Right renal pelvis (tissue), 4 donors: ENCODE results near the gene DSG4. TPM values are rescaled to one million over a fixed set of nuclear protein-coding genes. Genes with fewer than 3 reads are reported as not detected.
"Not testable (repeated sequence)": the region's sequence is repeated elsewhere in the genome, so short reads cannot be mapped to it uniquely, and the experiment has no call there.

Source experiments
- DNase-seq, 4 donors: peaks; one replicate each; pipeline ENCODE4 v3.0.0-alpha.2; 2013; ENCODE audit warnings: low read depth in 4 of 4, low spot score in 3 of 4, missing footprints in 1 of 4
- polyA plus RNA-seq, 4 donors: library from polyadenylated mRNA; unstranded; fragments of 120-200 nt; gene quantifications; one replicate each; pipeline ENCODE4 v1.2.1, GENCODE V29; 2013; ENCODE audit not compliant: insufficient read length in 4 of 4

Gene DSG4, protein sequence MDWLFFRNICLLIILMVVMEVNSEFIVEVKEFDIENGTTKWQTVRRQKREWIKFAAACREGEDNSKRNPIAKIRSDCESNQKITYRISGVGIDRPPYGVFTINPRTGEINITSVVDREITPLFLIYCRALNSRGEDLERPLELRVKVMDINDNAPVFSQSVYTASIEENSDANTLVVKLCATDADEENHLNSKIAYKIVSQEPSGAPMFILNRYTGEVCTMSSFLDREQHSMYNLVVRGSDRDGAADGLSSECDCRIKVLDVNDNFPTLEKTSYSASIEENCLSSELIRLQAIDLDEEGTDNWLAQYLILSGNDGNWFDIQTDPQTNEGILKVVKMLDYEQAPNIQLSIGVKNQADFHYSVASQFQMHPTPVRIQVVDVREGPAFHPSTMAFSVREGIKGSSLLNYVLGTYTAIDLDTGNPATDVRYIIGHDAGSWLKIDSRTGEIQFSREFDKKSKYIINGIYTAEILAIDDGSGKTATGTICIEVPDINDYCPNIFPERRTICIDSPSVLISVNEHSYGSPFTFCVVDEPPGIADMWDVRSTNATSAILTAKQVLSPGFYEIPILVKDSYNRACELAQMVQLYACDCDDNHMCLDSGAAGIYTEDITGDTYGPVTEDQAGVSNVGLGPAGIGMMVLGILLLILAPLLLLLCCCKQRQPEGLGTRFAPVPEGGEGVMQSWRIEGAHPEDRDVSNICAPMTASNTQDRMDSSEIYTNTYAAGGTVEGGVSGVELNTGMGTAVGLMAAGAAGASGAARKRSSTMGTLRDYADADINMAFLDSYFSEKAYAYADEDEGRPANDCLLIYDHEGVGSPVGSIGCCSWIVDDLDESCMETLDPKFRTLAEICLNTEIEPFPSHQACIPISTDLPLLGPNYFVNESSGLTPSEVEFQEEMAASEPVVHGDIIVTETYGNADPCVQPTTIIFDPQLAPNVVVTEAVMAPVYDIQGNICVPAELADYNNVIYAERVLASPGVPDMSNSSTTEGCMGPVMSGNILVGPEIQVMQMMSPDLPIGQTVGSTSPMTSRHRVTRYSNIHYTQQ
- under 1 TPM in 2 of 4 donors, not detected in 2; 0.03 to 0.09 TPM for polyA plus RNA-seq

DNA sequence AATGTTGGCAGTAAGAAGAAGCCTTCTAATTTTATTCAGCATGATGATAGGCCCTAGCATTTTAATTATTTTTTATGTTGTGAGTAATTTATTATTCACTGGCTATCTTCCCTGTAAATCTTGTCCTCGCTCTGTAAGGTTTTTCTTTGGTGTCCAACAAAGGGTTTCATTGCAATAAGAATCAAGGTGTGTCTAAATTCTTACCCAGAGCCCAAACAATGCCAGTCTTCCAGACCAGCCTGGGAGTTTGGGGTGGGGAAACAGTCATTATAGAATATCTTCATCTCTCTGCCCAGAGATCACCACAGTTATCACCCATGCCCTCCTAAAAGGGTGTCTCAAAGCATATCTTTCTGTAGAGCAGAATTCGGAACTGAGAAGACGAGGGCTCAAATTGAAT lies at the start of gene DSG4:
DSG4 (plus strand) TSS at position 301 of the 400 bp plus-strand sequence. CDS start 135 bp downstream, outside the sequence.
- no peak for DNase-seq

DNA sequence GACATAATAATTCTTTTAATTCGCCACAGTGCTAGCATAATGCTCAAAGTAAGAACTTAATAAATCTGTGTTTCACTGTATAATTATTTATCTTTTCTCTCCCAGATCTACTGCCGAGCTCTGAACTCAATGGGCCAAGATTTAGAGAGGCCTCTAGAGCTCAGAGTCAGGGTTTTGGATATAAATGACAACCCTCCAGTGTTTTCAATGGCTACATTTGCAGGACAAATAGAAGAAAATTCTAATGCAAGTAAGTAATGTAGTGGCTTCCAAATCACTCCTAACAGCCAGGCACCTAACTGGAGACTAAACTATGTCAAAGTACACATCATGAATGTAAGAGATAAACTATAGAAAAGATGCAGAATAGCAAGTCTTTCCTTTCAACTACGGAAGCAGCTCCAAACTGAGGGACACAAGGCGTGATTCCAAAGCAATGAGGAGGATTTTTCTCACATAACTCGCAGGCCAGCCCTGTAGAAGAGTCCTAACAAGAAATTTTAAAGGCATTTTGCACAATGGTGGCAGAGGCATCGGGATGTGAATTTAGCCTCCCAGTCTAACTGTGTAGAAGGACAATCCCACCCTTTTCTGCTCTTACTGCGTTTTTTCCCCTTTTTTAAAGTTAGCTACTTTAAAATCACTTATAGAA lies 46.7 kb upstream of the DSG4 start:
- DNase-seq: no peak

DNA sequence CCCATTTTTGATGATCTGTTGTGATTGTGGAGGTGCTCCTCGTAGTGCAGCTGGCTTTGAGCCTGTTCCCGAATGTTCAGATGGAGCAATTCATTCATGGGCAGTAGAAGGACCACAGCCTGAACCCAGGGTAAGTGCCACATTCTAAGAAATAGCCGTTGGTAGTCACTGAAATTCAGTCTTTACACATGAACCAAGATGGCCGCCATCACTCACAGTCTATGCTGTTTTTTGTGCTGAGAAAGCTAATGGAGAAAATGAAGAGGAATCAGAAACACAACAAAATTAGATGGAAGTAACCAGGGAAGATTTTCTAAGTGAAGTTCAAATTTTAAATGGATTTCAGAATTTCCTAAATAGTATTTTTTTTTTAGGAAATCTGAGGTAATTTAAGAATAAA lies 33.1 kb upstream of the DSG4 start:
- DNase-seq: no peak

DNA sequence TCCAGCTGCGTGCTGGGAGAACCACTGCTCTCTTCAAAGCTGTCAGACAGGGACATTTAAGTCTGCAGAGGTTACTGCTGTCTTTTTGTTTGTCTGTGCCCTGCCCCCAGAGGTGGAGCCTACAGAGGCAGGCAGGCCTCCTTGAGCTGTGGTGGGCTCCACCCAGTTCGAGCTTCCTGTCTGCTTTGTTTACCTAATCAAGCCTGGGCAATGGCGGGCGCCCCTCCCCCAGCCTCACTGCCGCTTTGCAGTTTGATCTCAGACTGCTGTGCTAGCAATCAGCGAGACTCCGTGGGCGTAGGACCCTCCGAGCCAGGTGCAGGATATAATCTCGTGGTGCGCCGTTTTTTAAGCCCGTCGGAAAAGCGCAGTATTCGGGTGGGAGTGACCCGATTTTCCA lies 23.2 kb upstream of the DSG4 start:
- DNase-seq: not testable (repeated sequence)

DNA sequence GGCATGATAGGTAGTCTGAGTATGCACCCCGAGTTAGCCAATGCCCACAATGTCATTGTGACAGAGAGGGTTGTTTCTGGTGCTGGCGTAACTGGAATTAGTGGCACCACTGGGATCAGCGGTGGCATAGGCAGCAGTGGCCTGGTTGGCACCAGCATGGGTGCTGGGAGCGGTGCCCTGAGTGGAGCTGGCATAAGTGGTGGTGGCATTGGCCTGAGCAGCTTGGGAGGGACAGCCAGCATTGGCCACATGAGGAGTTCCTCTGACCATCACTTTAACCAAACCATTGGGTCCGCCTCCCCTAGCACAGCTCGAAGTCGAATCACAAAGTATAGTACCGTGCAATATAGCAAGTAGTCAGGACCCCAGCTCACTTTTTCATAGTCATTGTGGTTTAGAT lies 21.6 kb upstream of the DSG4 start:
- DNase-seq: no peak

DNA sequence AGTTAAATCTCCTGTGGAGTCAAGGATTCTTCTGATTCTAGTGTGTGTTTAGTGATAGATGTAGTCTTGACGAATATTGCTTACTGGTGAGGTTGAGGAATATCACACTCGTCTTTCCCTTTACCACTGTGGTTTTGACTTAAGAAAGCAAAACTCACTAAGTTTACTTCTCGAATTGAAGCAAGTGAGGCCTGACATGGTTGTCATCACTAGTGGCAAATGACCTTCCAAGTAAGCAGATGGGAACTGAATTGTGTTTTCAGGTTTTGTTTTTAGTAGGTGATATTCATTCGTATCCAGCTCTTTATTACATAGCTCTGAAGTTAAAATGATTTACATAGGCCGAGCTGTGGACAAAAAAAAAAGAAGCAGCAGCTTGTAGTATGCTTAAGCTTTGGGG lies 20.6 kb upstream of the DSG4 start:
- no peak for DNase-seq

DNA sequence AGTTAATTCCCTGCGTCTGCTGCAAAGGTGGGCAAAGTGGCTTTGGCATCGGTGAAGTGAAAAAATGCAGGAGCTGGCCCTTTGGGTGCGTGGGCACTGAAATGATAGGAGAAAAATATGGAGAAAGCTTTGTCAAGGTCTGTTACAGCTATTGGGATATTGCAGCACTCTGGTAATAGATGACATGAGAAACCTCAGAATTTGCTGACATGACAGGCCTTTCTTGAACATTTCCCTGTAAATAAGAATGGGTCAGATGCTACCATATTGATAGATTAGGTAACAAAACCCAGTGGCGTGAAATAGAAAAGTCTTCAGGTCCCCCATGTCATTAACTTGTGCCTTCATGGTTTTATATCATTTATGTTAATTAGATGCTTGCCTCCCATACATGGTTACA lies 12.4 kb upstream of the DSG4 start:
- no peak for DNase-seq

DNA sequence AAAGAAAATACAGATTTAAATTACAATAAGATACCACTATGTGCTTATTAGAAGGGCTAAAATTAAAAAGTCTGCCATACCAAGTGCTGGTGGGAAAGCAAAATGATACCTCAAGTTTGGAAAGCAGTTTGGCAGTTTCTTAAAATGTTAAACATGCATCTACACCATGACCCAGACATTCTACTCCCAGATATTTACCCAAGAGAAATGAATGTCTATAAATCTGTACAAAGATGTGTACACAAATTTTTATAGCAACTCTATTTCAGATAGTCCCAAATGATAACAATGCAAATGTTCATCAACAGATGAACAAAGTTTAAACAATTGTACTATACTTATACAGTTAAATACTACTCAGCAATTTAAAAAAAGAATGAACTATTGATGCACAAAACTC lies 7.1 kb upstream of the DSG4 start:
- no peak for DNase-seq

DNA sequence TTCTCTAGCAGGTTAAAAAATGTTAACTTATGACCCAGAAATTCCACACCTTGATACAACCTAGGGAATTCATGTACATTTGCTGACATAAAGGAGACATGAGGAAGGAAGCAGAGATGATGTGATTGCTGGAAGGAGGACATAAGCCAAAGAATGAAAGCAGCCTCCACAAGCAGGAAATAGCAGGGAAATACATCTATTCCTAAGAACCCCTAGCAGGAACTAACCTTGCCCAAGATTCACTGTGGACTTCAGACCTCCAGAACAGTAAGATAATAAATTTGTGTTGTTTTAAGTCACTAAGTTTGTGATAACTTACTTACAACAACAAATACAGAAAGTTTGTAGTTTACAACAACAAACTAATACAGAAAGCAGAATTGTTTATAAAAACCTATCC lies 4.6 kb upstream of the DSG4 start:
- DNase-seq: no peak

DNA sequence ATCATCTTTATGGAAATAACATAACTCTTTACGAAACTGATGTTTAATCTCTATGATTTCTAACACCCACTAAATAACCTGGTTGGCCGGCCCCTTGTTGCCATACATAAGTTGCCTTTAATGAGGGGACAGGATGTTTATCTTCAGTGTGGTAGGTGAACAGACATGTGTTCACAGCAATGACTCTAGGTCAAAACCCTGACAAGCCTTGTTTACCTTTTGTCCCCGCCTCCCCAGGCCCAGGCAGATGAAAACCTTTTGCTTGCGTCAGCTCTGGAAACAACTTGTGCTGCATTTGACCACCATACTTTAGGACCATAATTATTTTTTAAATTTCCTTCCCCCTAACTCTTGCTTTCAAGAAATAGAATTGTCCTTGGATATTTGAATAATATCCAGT lies 2.9 kb upstream of the DSG4 start:
- no peak for DNase-seq

DNA sequence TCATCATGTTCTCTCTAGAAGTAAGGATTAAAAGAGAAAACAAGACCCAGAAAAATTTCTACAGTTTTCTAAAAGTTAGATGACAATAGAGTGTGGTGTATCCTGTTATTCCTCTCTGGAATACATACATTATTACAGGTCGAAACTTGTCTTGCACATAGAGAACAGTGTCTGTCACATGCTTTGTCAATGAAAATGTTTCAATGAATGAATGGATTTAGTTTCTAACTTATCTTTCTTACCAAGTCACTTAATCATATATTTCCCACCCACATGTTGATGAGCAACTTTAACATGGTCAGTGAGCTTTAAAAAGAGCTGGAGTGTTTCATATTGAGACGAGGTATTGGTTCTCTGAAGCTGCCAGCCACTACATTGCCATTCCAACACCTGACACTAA lies 4.3 kb downstream of the DSG4 start:
- DNase-seq: no peak

DNA sequence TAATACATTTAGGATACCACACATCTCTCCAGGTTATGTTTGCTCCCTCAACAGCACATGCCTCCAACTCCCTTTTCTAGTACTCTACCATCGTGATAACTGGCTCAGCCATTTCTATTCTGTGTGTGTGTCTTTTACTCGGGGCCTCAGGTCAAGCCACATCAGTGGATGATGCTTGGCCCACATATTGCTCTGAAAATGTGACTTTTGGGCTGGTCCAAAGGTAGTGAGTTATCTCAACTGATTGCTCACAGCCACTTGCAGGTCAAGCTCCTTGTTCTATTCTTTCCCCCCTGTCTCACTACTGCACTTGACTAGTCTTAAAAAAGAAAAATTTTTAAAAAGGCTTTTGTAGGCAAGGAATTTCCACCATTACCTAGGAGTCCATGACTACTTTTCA lies 5.5 kb downstream of the DSG4 start:
- no peak for DNase-seq

DNA sequence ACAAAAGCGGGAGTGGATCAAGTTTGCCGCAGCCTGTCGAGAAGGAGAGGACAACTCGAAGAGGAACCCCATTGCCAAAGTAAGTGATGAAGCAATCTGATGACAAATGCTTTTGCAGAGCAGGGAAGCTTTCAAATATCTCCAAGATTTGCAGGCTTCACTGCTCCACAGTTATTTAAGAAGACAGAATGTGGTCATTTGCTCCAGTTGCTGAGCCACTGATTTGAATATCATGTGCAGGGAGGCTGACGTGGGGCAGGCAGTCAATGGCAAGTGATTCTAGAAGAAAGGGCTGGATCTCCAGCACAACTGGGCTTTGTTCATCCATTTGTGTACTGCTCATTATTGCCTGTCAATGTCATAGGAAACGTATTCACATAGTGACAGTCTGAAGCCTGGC lies 10.2 kb downstream of the DSG4 start:
- DNase-seq: no peak

DNA sequence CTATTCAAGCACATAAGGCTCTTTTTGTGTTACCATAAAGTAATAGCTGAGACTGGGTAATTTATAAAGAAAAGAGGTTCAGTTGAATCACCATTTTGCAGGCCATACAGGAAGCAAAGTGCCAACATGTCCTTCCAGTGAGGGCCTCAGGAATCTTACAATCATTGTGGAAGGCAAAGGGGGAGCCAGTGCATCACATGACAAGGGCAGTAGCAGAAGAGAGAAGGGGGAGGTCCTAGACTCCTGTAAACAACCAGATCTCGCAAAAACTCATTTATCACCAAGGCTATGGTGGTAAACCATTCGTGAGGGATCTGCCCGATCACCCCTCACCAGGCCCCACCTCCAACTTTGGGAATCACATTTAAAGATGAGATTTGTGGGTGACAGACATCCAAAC lies 16.7 kb downstream of the DSG4 start:
- DNase-seq: no peak

DNA sequence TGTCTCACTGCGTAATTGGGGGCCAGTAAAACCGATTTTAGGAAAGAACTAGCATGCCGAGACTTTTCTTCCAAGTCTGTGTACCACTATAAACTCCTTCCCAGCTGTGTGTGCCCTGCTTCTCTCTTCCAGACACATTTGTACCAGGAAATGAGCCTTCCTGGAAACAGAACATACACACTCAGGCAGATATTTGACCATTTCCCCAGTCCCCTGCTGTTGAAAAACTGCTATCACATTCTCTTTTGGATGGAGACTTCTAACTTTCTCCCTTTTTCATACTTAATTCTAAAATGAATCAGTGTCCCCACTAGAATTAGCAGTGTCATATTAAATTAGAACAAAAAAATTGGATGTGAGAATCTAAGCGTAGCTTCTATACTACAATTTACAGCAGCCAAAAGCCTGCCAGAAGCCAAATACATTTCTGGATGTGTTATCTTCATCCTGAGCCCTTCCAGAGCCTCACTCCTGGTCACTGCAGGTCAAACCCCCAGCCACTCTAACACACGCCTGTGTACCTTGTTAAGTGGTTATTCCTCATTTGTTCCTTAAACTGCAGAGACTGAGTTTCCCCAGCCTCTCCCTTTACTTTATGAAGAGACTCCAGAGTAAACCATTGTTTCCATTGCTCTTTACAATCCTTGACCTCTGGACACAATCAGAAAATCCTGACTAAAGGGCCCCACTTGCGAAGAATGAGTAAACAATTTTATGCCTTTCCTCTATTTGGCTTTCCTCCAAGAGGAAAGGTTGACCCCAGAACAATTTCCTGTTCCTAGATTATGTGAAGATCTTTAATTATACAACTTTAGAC lies 20.4 kb downstream of the DSG4 start:
- DNase-seq: no peak

DNA sequence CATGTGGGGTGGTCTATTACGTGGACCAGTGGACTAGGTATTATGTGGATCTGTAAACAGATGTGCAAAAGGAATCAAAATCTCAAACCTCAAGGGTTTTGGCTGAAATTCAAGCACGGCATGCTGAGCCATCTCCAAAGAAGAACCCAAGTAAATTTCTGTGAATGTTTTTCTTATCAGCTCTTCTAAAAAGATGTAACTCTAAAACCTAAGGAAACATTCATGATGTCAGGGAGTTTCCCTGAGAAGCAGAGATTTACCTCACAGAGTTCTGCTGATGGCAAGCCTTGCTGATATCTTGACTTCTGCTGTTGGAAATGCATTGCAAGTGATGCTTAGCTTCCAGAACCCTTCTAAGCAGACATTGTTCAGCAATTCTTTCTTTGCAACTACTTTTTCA lies 21.6 kb downstream of the DSG4 start:
- no peak for DNase-seq

DNA sequence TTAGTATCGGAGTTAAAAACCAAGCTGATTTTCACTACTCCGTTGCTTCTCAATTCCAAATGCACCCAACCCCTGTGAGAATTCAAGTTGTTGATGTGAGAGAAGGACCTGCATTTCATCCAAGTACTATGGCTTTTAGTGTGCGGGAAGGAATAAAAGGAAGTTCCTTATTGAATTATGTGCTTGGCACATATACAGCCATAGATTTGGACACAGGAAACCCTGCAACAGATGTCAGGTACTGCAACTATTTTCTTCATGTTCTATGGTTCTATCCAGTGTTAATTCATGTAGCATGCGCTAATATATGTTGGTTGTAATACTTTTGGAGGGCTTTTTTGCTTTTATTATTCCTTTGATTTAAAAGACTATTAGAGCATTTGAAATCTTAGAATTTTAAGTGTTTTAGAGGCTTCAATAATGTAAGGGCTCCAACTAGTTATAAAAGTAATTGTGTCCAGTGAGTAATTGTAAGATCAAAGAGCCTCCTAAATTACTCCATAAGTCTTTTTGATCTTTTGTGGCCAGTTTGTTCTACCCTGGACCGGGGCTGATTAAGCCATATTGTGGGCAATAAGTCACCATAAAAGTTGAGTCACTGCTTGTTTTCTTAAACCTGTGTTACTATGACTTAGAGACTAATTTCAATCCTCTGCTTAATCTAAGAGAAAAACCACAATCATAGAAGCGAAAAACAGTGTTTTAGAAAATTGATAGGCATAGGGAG lies 22.9 kb downstream of the DSG4 start:
- DNase-seq: no peak

DNA sequence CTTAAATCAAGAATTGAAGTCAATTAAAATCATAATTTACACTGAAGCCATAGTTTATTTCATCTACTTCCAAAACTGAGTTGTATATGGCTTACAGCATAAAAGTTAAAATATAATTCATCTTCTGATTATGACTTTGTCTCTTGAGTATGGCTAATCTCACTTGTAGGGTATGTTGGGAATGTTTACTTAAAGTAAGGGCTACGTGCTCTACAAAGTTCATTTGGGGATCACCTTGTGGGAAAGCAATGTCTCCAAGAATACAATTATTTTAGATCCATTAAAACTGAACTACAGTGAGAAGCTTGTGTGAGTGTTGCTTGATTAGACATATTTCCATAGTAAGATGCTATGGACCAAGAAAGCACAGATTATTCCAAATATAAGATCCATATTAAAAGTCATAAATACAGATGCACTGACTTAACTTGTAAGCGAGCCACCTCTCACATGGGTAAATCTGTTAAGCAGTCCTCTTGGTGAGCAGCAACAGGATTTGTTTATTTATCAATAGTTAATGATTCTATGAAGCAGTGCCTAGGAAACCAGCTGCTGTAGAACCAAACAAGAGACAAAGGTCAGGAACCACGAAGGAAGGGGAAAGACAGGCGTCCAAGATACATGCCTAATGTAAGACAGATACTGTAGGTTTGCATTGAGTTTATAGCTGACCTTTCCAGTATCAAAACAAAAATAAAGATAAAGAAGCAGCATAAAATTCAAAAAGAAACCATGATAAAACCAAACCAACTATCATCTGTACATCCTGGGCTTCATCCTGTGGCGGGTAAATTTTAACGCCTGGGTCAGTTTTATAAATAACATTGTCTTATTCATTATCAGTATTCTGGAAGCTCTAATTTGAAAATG lies 24.8 kb downstream of the DSG4 start:
- DNase-seq: no peak

DNA sequence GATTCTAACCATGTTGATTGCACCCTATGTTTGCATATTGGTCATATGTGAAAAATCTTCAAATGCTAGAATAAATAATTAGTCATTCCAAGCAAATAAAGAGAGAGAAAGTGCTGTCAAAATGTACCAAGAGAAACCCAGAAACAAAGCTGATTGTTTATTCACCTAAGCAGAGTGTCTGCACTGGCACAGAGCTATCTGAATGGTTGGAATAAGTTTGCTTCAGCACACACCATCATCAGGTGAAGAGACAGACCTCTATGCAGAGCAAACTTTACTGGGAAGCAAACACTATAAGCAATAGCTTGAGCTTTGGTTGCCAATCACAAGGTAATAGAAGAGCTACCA lies 25.4 kb downstream of the DSG4 start:
- no peak for DNase-seq
